ENCODE data around the gene LDLRAD3. TPM values are rescaled to one million over a fixed set of nuclear protein-coding genes. Genes with fewer than 3 reads are reported as not detected.

Gene LDLRAD3
- total RNA-seq, 1 donor from 2014 or later: 7.7 TPM

GRCh38 chr11:36019722-36020121 is 75.9 kb downstream of the LDLRAD3 start:
- Histone ChIP-seq H3K9me3 (no peaks in the 10 kb centered on the region), H3K27me3 (ENCODE audit: low read depth) (no peaks in the 10 kb centered on the region), H3K4me3 (no peak overlapping the region), H3K4me1 (no peaks in the 10 kb centered on the region), H3K36me3 (no peaks in the 10 kb centered on the region), H3K27ac (no peak overlapping the region)
- DNase-seq (no peak), ATAC-seq (no peak)
- intact Hi-C loops (cut with DNase I): no loop called here
- no peak for TF ChIP-seq CTCF (IDR thresholded peaks at IDR 0.05)

- no peak for TF ChIP-seq CTCF (IDR thresholded peaks at IDR 0.05)
- no peaks in the 10 kb centered on the region for H3K4me1 ChIP-seq
- ATAC-seq: no peak
- DNase-seq: no peak
- H3K4me3 ChIP-seq: no peak overlapping the region
- H3K36me3 ChIP-seq: no peaks in the 10 kb centered on the region
- H3K27ac ChIP-seq: no peak overlapping the region
- H3K27me3 ChIP-seq (ENCODE audit: low read depth): no peaks in the 10 kb centered on the region
- no peaks in the 10 kb centered on the region for H3K9me3 ChIP-seq
- intact Hi-C loops (cut with DNase I): no loop called here
Observed at GRCh38 chr11:36022882-36023281, 79.0 kb downstream of the LDLRAD3 start.

GRCh38 chr11:36023922-36024321 is 80.1 kb downstream of the LDLRAD3 start:
- Histone ChIP-seq H3K27me3 (ENCODE audit: low read depth) (no peaks in the 10 kb centered on the region), H3K27ac (no peak overlapping the region), H3K36me3 (no peaks in the 10 kb centered on the region), H3K9me3 (no peaks in the 10 kb centered on the region), H3K4me3 (no peak overlapping the region), H3K4me1 (no peaks in the 10 kb centered on the region)
- no peak for ATAC-seq
- TF ChIP-seq CTCF (IDR thresholded peaks at IDR 0.05): no peak
- DNase-seq: no peak
- intact Hi-C loops (cut with DNase I): no loop called here

- H3K4me3 ChIP-seq: no peak overlapping the region
- H3K27me3 ChIP-seq (ENCODE audit: low read depth): no peaks in the 10 kb centered on the region
- ATAC-seq: no peak
- intact Hi-C loops (cut with DNase I): no loop called here
- H3K9me3 ChIP-seq: no peaks in the 10 kb centered on the region
- no peak overlapping the region for H3K27ac ChIP-seq
- no peak for TF ChIP-seq CTCF (IDR thresholded peaks at IDR 0.05)
- H3K36me3 ChIP-seq: no peaks in the 10 kb centered on the region
- DNase-seq: no peak
- no peaks in the 10 kb centered on the region for H3K4me1 ChIP-seq
Observed at GRCh38 chr11:36024716-36025115, 80.9 kb downstream of the LDLRAD3 start.

GRCh38 chr11:36026315-36026968 is 82.6 kb downstream of the LDLRAD3 start:
- TF ChIP-seq CTCF (IDR thresholded peaks at IDR 0.05): no peak
- intact Hi-C loops (cut with DNase I): no loop called here
- Histone ChIP-seq H3K27ac (no peak overlapping the region), H3K4me3 (no peak overlapping the region), H3K36me3 (no peaks in the 10 kb centered on the region), H3K9me3 (no peaks in the 10 kb centered on the region), H3K4me1 (no peaks in the 10 kb centered on the region), H3K27me3 (ENCODE audit: low read depth) (no peaks in the 10 kb centered on the region)
- ATAC-seq (no peak), DNase-seq (no peak)

All from lower lobe of right lung (tissue), 2 donors.